H1 (cell line): ENCODE measurements around the gene HDHD5. TPM values are rescaled to one million over a fixed set of nuclear protein-coding genes. Genes with fewer than 3 reads are reported as not detected.

Experiments used
- CTCF ChIA-PET: fragments of 300-600 bp; sonication (Branson Sonifier 250); formaldehyde crosslinking; loops from one replicate; lab custom pipeline; 2021; ENCODE audit not compliant: partially characterized antibody; lab: Charles Lee
- POLR2A ChIA-PET: fragments of 300-600 bp; sonication (Branson Sonifier 250); formaldehyde crosslinking; loops from one replicate; lab custom pipeline; 2021; ENCODE audit warnings: inconsistent platforms; ENCODE audit not compliant: partially characterized antibody; lab: Charles Lee
- DNase-seq, 2 experiments: peaks; one replicate each; pipeline versions ENCODE4 v3.0.0 to v3.0.0-alpha.2; 2010 to 2022; ENCODE audit warnings: low spot score in 2 of 2, low read depth in 1 of 2, mixed read lengths in 1 of 2
- FAIRE-seq: peaks from 2 replicates; lab custom pipeline; 2011; peaks lifted over from hg19 to GRCh38; lab: Jason Lieb, UNC
- H2AFZ ChIP-seq: 2 replicates; pipeline ENCODE4 v1.8.1; 2012; ENCODE audit warnings: low read length, inconsistent platforms
- H2AK5ac ChIP-seq: 2 replicates; pipeline ENCODE4 v1.6.1; 2013; ENCODE audit warnings: low read depth, low read length
- H2BK120ac ChIP-seq: replicated peaks from 2 replicates; pipeline ENCODE3; 2013; ENCODE audit warnings: low read depth, low read length, inconsistent platforms
- H2BK12ac ChIP-seq: 2 replicates; pipeline ENCODE4 v1.6.1; 2013; ENCODE audit warnings: low read depth, low read length
- H2BK15ac ChIP-seq: 2 replicates; pipeline ENCODE4 v1.6.1; 2013; ENCODE audit warnings: low read length
- H2BK20ac ChIP-seq: 2 replicates; pipeline ENCODE4 v1.6.1; 2013; ENCODE audit warnings: low read length
- H2BK5ac ChIP-seq: 2 replicates; pipeline ENCODE4 v1.6.1; 2013; ENCODE audit warnings: low read depth, low read length
- H3K14ac ChIP-seq: 2 replicates; pipeline ENCODE4 v1.6.1; 2013; ENCODE audit warnings: inconsistent platforms; ENCODE audit not compliant: insufficient read length
- H3K18ac ChIP-seq: 2 replicates; pipeline ENCODE4 v1.6.1; 2013; ENCODE audit warnings: low read length; ENCODE audit errors: extremely low read depth
- H3K23ac ChIP-seq: 2 replicates; pipeline ENCODE4 v1.6.1; 2013; ENCODE audit warnings: inconsistent platforms; ENCODE audit not compliant: insufficient read length
- H3K23me2 ChIP-seq: 2 replicates; pipeline ENCODE4 v1.6.1; 2013; ENCODE audit warnings: low read depth, low read length
- H3K27ac ChIP-seq: 2 replicates; pipeline ENCODE4 v1.6.1; 2011; ENCODE audit warnings: low read depth, low read length, inconsistent platforms
- H3K27me3 ChIP-seq, 4 experiments: replicated peaks in 1 of 4; 1 replicate in 1 of 4; 2 replicates in 3 of 4; pipeline versions ENCODE4 v1.6.1 to v1.8.1; 2011 to 2013; ENCODE audit warnings: low read length in 3 of 4, mild to moderate bottlenecking in 3 of 4, inconsistent platforms in 2 of 4, mixed read lengths in 2 of 4, moderate library complexity in 1 of 4; ENCODE audit not compliant: control insufficient read depth in 3 of 4, insufficient read depth in 3 of 4; ENCODE audit errors: extremely low read depth in 1 of 4
- H3K36me3 ChIP-seq, 4 experiments: 2 replicates each; pipeline versions ENCODE4 v1.6.1 to v1.8.1; 2011 to 2013; ENCODE audit warnings: mild to moderate bottlenecking in 4 of 4, low read length in 3 of 4, moderate library complexity in 2 of 4, control low read depth in 1 of 4, inconsistent platforms in 1 of 4; ENCODE audit not compliant: insufficient read depth in 4 of 4, control insufficient read depth in 2 of 4
- H3K4ac ChIP-seq: replicated peaks from 2 replicates; pipeline ENCODE3; 2013; ENCODE audit warnings: low read length, low read depth, mixed read lengths, inconsistent platforms; ENCODE audit not compliant: insufficient read length
- H3K4me1 ChIP-seq, 4 experiments: replicated peaks in 1 of 4; 1 replicate in 1 of 4; 2 replicates in 3 of 4; pipeline versions ENCODE4 v1.6.1 to v1.8.1; 2011 to 2013; ENCODE audit warnings: low read length in 3 of 4, inconsistent platforms in 2 of 4, mixed read lengths in 1 of 4; ENCODE audit not compliant: insufficient read depth in 4 of 4, control insufficient read depth in 3 of 4
- H3K4me2 ChIP-seq, 2 experiments: 2 replicates each; pipeline versions ENCODE4 v1.6.1 to v1.8.1; 2011 to 2013; ENCODE audit warnings: low read depth in 2 of 2, low read length in 2 of 2, control low read depth in 1 of 2, inconsistent platforms in 1 of 2, mild to moderate bottlenecking in 1 of 2; ENCODE audit not compliant: insufficient read depth in 1 of 2
- H3K4me3 ChIP-seq, 4 experiments: fragments of 200-600, 300-600 bp in 1 of 4; sonication (generic), shearing (Covaris generic), sonication (Bioruptor Twin) in 1 of 4; 2 replicates each; pipeline versions ENCODE4 v1.5.1 to v1.8.1; 2011 to 2016; ENCODE audit warnings: low read length in 4 of 4, low read depth in 3 of 4, control low read depth in 2 of 4, inconsistent platforms in 2 of 4, mild to moderate bottlenecking in 2 of 4, mixed read lengths in 1 of 4, moderate library complexity in 1 of 4; ENCODE audit not compliant: insufficient read depth in 2 of 4; ENCODE audit errors: extremely low read depth in 1 of 4
- H3K56ac ChIP-seq: replicated peaks from 2 replicates; pipeline ENCODE3; 2013; ENCODE audit warnings: low read depth, mild to moderate bottlenecking, mixed read lengths, low read length, inconsistent platforms; ENCODE audit not compliant: insufficient read length
- H3K79me1 ChIP-seq: 2 replicates; pipeline ENCODE4 v1.6.1; 2013; ENCODE audit warnings: low read depth, low read length, control low read depth
- H3K79me2 ChIP-seq, 2 experiments: 2 replicates each; pipeline versions ENCODE4 v1.6.1 to v1.8.1; 2012 to 2013; ENCODE audit warnings: low read length in 2 of 2, mild to moderate bottlenecking in 2 of 2, inconsistent platforms in 1 of 2; ENCODE audit not compliant: insufficient read depth in 2 of 2, control insufficient read depth in 1 of 2
- H3K9ac ChIP-seq, 4 experiments: replicated peaks in 1 of 4; 1 replicate in 1 of 4; 2 replicates in 3 of 4; pipeline versions ENCODE4 v1.6.1 to v1.8.1; 2011 to 2013; ENCODE audit warnings: low read depth in 3 of 4, low read length in 3 of 4, control low read depth in 2 of 4, mild to moderate bottlenecking in 2 of 4, moderate library complexity in 2 of 4, inconsistent platforms in 1 of 4; ENCODE audit errors: extremely low read depth in 1 of 4
- H3K9me3 ChIP-seq, 2 experiments: 2 replicates each; pipeline versions ENCODE4 v1.6.1 to v1.8.1; 2012 to 2013; ENCODE audit warnings: mild to moderate bottlenecking in 2 of 2, moderate library complexity in 2 of 2, control low read depth in 1 of 2, inconsistent platforms in 1 of 2, low read depth in 1 of 2, low read length in 1 of 2, mixed read lengths in 1 of 2; ENCODE audit not compliant: insufficient read depth in 2 of 2
- H4K20me1 ChIP-seq, 2 experiments: replicated peaks in 1 of 2; 2 replicates each; pipeline versions ENCODE3 to v1.8.1; 2011 to 2013; ENCODE audit warnings: inconsistent platforms in 2 of 2, low read length in 2 of 2, mild to moderate bottlenecking in 1 of 2; ENCODE audit not compliant: insufficient read depth in 2 of 2, control insufficient read depth in 1 of 2
- H4K5ac ChIP-seq: 2 replicates; pipeline ENCODE4 v1.6.1; 2013; ENCODE audit warnings: low read length, low read depth, mixed read lengths, inconsistent platforms; ENCODE audit not compliant: insufficient read length
- H4K8ac ChIP-seq: 2 replicates; pipeline ENCODE4 v1.8.0; 2013; ENCODE audit warnings: mild to moderate bottlenecking, moderate library complexity, low read length, inconsistent platforms; ENCODE audit not compliant: insufficient read depth; ENCODE audit errors: extremely low read depth
- H4K91ac ChIP-seq: replicated peaks from 2 replicates; pipeline ENCODE3; 2013; ENCODE audit warnings: low read length, mixed read lengths, inconsistent platforms; ENCODE audit not compliant: insufficient read length
- BCL11A ChIP-seq, 2 experiments: IDR thresholded peaks; one replicate each; pipeline ENCODE4 v1.6.1; 2011; ENCODE audit warnings: low read depth in 2 of 2, low read length in 2 of 2, mild to moderate bottlenecking in 2 of 2
- FOSL1 ChIP-seq: IDR thresholded peaks from 2 replicates; pipeline ENCODE4 v1.6.1; 2011; ENCODE audit warnings: mild to moderate bottlenecking, low read depth, low read length, moderate library complexity; ENCODE audit not compliant: insufficient read depth
- HDAC2 ChIP-seq, 2 experiments: fragments of 300-600 bp in 1 of 2; sonication (generic) in 1 of 2; IDR thresholded peaks; 2 replicates each; pipeline ENCODE4 v1.6.1; 2011 to 2012; ENCODE audit warnings: low read depth in 2 of 2, low read length in 2 of 2, mild to moderate bottlenecking in 2 of 2, moderate library complexity in 2 of 2, borderline replicate concordance in 1 of 2, inconsistent platforms in 1 of 2
- NANOG ChIP-seq: IDR thresholded peaks from 2 replicates; pipeline ENCODE4 v1.6.1; 2011; ENCODE audit warnings: low read length, low read depth, mild to moderate bottlenecking, inconsistent platforms; ENCODE audit not compliant: insufficient read depth, poor library complexity, severe bottlenecking
- NRF1 ChIP-seq: IDR thresholded peaks from 2 replicates; pipeline ENCODE4 v1.6.1; 2011; ENCODE audit warnings: mild to moderate bottlenecking, low read depth, low read length, improper control_type of control experiment
- POU5F1 ChIP-seq: IDR thresholded peaks from 2 replicates; pipeline ENCODE4 v1.6.1; 2011; ENCODE audit warnings: low read depth, mild to moderate bottlenecking, low read length, moderate library complexity
- RAD21 ChIP-seq, 2 experiments: IDR thresholded peaks in 1 of 2; conservative IDR thresholded peaks in 1 of 2; 2 replicates each; pipeline ENCODE4 v1.6.1; 2011; ENCODE audit warnings: low read depth in 2 of 2, low read length in 2 of 2, improper control_type of control experiment in 1 of 2, inconsistent platforms in 1 of 2, mild to moderate bottlenecking in 1 of 2, moderate library complexity in 1 of 2
- RNF2 ChIP-seq: fragments of 200-900, 300-1000 bp; sonication (generic); IDR thresholded peaks from 2 replicates; pipeline ENCODE4 v1.7.1; 2016; ENCODE audit warnings: borderline replicate concordance, low read depth, mild to moderate bottlenecking, antibody characterized with exemption, low read length; ENCODE audit not compliant: poor library complexity, severe bottlenecking; ENCODE audit errors: missing control alignments
- SIX5 ChIP-seq: IDR thresholded peaks from 2 replicates; pipeline ENCODE4 v1.6.1; 2011; ENCODE audit warnings: mild to moderate bottlenecking, low read depth, low read length
- SP4 ChIP-seq: IDR thresholded peaks from 2 replicates; pipeline ENCODE4 v1.6.1; 2012; ENCODE audit warnings: low read length, inconsistent platforms
- ZNF274 ChIP-seq: IDR thresholded peaks from 2 replicates; pipeline ENCODE4 v1.7.0; 2012; ENCODE audit warnings: low read length, borderline replicate concordance; ENCODE audit errors: extremely low read depth
- WGBS, 2 experiments: shearing (Covaris generic) in 1 of 2; methylation state at CpG; one replicate each; pipeline versions ENCODE4 v1.1.6 to v1.1.7; 2013 to 2015; ENCODE audit warnings: low lambda C conversion rate in 2 of 2, mixed read lengths in 2 of 2, inconsistent platforms in 1 of 2, low coverage in 1 of 2, missing lambda C conversion rate in 1 of 2; ENCODE audit not compliant: insufficient replicate concordance in 2 of 2, insufficient coverage in 1 of 2, insufficient read length in 1 of 2; ENCODE audit errors: extremely low coverage in 1 of 2, missing lambda C conversion rate in 1 of 2; 5-methylcytosine and 5-hydroxymethylcytosine counted together
- polyA plus RNA-seq, 7 experiments: library from polyadenylated mRNA; depleted of rRNA in 3 of 7; stranded (reverse) in 5 of 7; unstranded in 2 of 7; fragments of >200 nt in 5 of 7; fragments of 200-250 nt in 2 of 7; gene quantifications; 1 replicate in 5 of 7; 2 replicates in 1 of 7; 4 replicates in 1 of 7; pipeline versions ENCODE4 v1.2.1 to v1.2.3, GENCODE V29; 2011 to 2013; ENCODE audit warnings: missing spikeins in 2 of 7, mixed read lengths in 2 of 7
- total RNA-seq: library from RNA; stranded (reverse); fragmentation: NEBNext Ultra II Directional; extraction: Animal tissue kit (Norgen Biotek cat#: 25700); gene quantifications from 2 replicates; pipeline ENCODE4 v1.2.1, GENCODE V29; 2021

HDHD5 gene
- total and polyA plus RNA-seq, 2 of the 8 experiments (the other 6 are each of a cell fraction or from before 2014, with no cell fraction given): 68.3 to 123 TPM

- no peak overlapping the region for H3K4ac ChIP-seq
- no peak overlapping the region for H2AFZ ChIP-seq
- no peak overlapping the region for H2BK15ac ChIP-seq
- no peak overlapping the region for H3K56ac ChIP-seq
- H2BK5ac ChIP-seq: peak overlapping the region; percentile 35; the same call in 1 of the 2 replicates
- peaks cover 0 to 8% of the 10 kb centered on the region in 2 experiments for H4K20me1 ChIP-seq
- H4K5ac ChIP-seq: no peak overlapping the region
- H3K18ac ChIP-seq: no peak overlapping the region
- no peak overlapping the region for H2AK5ac ChIP-seq
- no peak overlapping the region for H3K27ac ChIP-seq
- FAIRE-seq (no peak), DNase-seq (no peak)
- no peaks in the 10 kb centered on the region for H3K23me2 ChIP-seq
- H3K79me2 ChIP-seq: no peaks in the 10 kb centered on the region
- no peak overlapping the region for H2BK20ac ChIP-seq
- peaks cover 0 to 3% (median 1%) of the 10 kb centered on the region in 4 experiments; a peak in 2 of 7 replicates for H3K4me1 ChIP-seq
- CTCF ChIA-PET: interaction anchor here (0.5 to 1.1 kb wide), 5 partner anchors 9 to 986 kb away, joined by 3 to 4 read pairs (median 3); partner anchors contain the start of gene TMEM121B
- H3K27me3 ChIP-seq: no peaks in the 10 kb centered on the region
- no peak overlapping the region for H2BK12ac ChIP-seq
- H4K91ac ChIP-seq: no peak overlapping the region
- peaks cover 8% of the 10 kb centered on the region for H3K79me1 ChIP-seq
- no peaks in the 10 kb centered on the region for H3K9me3 ChIP-seq
- H3K36me3 ChIP-seq: peaks cover 0 to 19% (median 9%) of the 10 kb centered on the region in 4 experiments; a peak in 6 of 8 replicates
- no peak overlapping the region for H3K14ac ChIP-seq
- H3K9ac ChIP-seq: no peak overlapping the region
- POLR2A ChIA-PET: interaction anchor here (0.6 to 1.5 kb wide), 3 partner anchors 25 to 123 kb away, joined by 3 to 4 read pairs (median 3); no protein-coding TSS in a partner anchor
- H3K4me2 ChIP-seq: no peak overlapping the region
- no peak overlapping the region for H2BK120ac ChIP-seq
- peak overlapping the region; percentile 31; the same call in 1 of the 2 replicates for H4K8ac ChIP-seq
- 89% methylated on average over 15 of the region's 15 CpGs; no CpG with 5 or more reads in 1 of the 2 experiments for WGBS, 2 experiments
- no peak overlapping the region for H3K23ac ChIP-seq
- H3K4me3 ChIP-seq: no peak overlapping the region
- TF ChIP-seq RAD21 (IDR thresholded peaks at IDR 0.05 in 1 of 2, conservative IDR thresholded peaks at IDR 0.05 in 1 of 2; ENCODE audit: low read depth in 2 of 2, low read length in 2 of 2): no peak
- no peak for TF ChIP-seq NRF1
- TF ChIP-seq RNF2: no peak
- TF ChIP-seq HDAC2 (IDR thresholded peaks at IDR 0.05; ENCODE audit: borderline replicate concordance in 1 of 2, low read depth in 2 of 2, low read length in 2 of 2): no peak
- no peak for TF ChIP-seq SIX5
- no peak for TF ChIP-seq BCL11A (IDR thresholded peaks at IDR 0.05; ENCODE audit: low read depth in 2 of 2, low read length in 2 of 2)
- no peak for TF ChIP-seq FOSL1
- no peak for TF ChIP-seq SP4
- TF ChIP-seq NANOG: no peak
- no peak for TF ChIP-seq ZNF274
- no peak for TF ChIP-seq POU5F1
These were observed 23.8 kb downstream of the HDHD5 start for GRCh38 chr22:17135153-17135760.
